WTC11 (cell line): Measurements from ENCODE around the gene CETP. TPM values are rescaled to one million over a fixed set of nuclear protein-coding genes. Genes with fewer than 3 reads are reported as not detected.

Source experiments
- ATAC-seq: fragments of 200-7000 bp; cut with Tn5 transposase; 2 replicates; pipeline ENCODE4 v1.10.0; 2021; ENCODE audit warnings: mild to moderate bottlenecking, moderate library complexity
- CTCF ChIA-PET: fragments of 300-600 bp; sonication (Branson Sonifier 250); formaldehyde crosslinking; loops from one replicate; lab custom pipeline; 2021; ENCODE audit warnings: antibody characterized with exemption; lab: Charles Lee
- POLR2A ChIA-PET: fragments of 350-600 bp; sonication (Branson Sonifier 250); formaldehyde crosslinking; loops from one replicate; lab custom pipeline; 2021; ENCODE audit warnings: antibody characterized with exemption; lab: Charles Lee
- DNase-seq: peaks from one replicate; pipeline ENCODE4 v3.0.0; 2021; ENCODE audit warnings: low spot score
- H3K27ac Mint-ChIP-seq: 2 replicates; pipeline ENCODE4 v1.8.0; 2021; ENCODE audit warnings: mixed read lengths
- H3K27me3 Mint-ChIP-seq: 2 replicates; pipeline ENCODE4 v1.8.0; 2021; ENCODE audit warnings: low read depth, mild to moderate bottlenecking, moderate library complexity, mixed read lengths
- H3K36me3 Mint-ChIP-seq: 2 replicates; pipeline ENCODE4 v1.8.0; 2021; ENCODE audit warnings: mixed read lengths
- H3K4me1 Mint-ChIP-seq: 2 replicates; pipeline ENCODE4 v1.8.0; 2022; ENCODE audit warnings: mixed read lengths
- H3K4me3 Mint-ChIP-seq: 2 replicates; pipeline ENCODE4 v1.8.0; 2021; ENCODE audit warnings: mild to moderate bottlenecking, moderate library complexity, mixed read lengths
- H3K9me3 Mint-ChIP-seq: 2 replicates; pipeline ENCODE4 v1.8.0; 2021; ENCODE audit warnings: mixed read lengths
- CBFB ChIP-seq: sonication (generic); formaldehyde crosslinking; IDR thresholded peaks from 2 replicates; pipeline ENCODE4 v1.8.1; 2022; ENCODE audit warnings: mild to moderate bottlenecking, low read depth, missing genetic modification reagents
- CREM ChIP-seq: sonication (generic); formaldehyde crosslinking; IDR thresholded peaks from 2 replicates; pipeline ENCODE4 v1.8.1; 2022; ENCODE audit warnings: mild to moderate bottlenecking, missing genetic modification reagents, moderate library complexity
- EMX1 ChIP-seq: fragments of 250-450 bp; sonication (Bioruptor Pico); IDR thresholded peaks from 2 replicates; pipeline ENCODE4 v1.8.0; 2021; ENCODE audit warnings: mild to moderate bottlenecking
- HMGA2 ChIP-seq: fragments of 250-450 bp; sonication (Bioruptor Pico); IDR thresholded peaks from 2 replicates; pipeline ENCODE4 v1.4.0; 2021; ENCODE audit warnings: mild to moderate bottlenecking, moderate library complexity
- HMGXB4 ChIP-seq: sonication (generic); formaldehyde crosslinking; IDR thresholded peaks from 2 replicates; pipeline ENCODE4 v1.8.1; 2023; ENCODE audit warnings: mild to moderate bottlenecking, moderate library complexity, missing genetic modification reagents
- MXD4 ChIP-seq: fragments of 250-450 bp; sonication (Bioruptor Pico); IDR thresholded peaks from 2 replicates; pipeline ENCODE4 v1.8.0; 2021; ENCODE audit warnings: mild to moderate bottlenecking, moderate library complexity, borderline replicate concordance
- NFYB ChIP-seq: sonication (generic); formaldehyde crosslinking; conservative IDR thresholded peaks from 2 replicates; pipeline ENCODE4 v1.8.0; 2022; ENCODE audit warnings: low read depth, missing genetic modification reagents
- RORB ChIP-seq: fragments of 250-450 bp; sonication (Bioruptor Pico); IDR thresholded peaks from 2 replicates; pipeline ENCODE4 v1.9.0; 2021; ENCODE audit warnings: mild to moderate bottlenecking
- TEAD1 ChIP-seq: sonication (generic); formaldehyde crosslinking; IDR thresholded peaks from 2 replicates; pipeline ENCODE4 v1.8.0; 2022; ENCODE audit warnings: mild to moderate bottlenecking, missing genetic modification reagents
- ZNF138 ChIP-seq: sonication (generic); formaldehyde crosslinking; conservative IDR thresholded peaks from 2 replicates; pipeline ENCODE4 v1.8.1; 2022; ENCODE audit warnings: mild to moderate bottlenecking, moderate library complexity, missing genetic modification reagents
- ZNF219 ChIP-seq: sonication (generic); formaldehyde crosslinking; IDR thresholded peaks from 2 replicates; pipeline ENCODE4 v1.8.0; 2023; ENCODE audit warnings: missing genetic modification reagents, mild to moderate bottlenecking, borderline replicate concordance
- ZNF263 ChIP-seq: sonication (generic); formaldehyde crosslinking; IDR thresholded peaks from 2 replicates; pipeline ENCODE4 v1.8.1; 2022; ENCODE audit warnings: low read depth, mild to moderate bottlenecking, moderate library complexity, missing genetic modification reagents
- total RNA-seq: library from RNA; stranded (reverse); gene quantifications from 3 replicates; pipeline ENCODE4 v1.2.3, GENCODE V29; 2021
- TF ChIP-seq, protein P1 (sequence below): fragments of 250-450 bp; sonication (Bioruptor Pico); IDR thresholded peaks from 2 replicates; pipeline ENCODE4 v1.9.0; 2021; ENCODE audit warnings: mild to moderate bottlenecking
- TF ChIP-seq, protein P2 (sequence below): sonication (generic); formaldehyde crosslinking; IDR thresholded peaks from 2 replicates; pipeline ENCODE4 v1.8.0; 2022; ENCODE audit warnings: mild to moderate bottlenecking, missing genetic modification reagents
- TF ChIP-seq, protein P3 (sequence below): sonication (generic); formaldehyde crosslinking; IDR thresholded peaks from 2 replicates; pipeline ENCODE4 v1.8.1; 2022; ENCODE audit warnings: mild to moderate bottlenecking, missing genetic modification reagents, moderate library complexity, borderline replicate concordance
- TF ChIP-seq, protein P4 (sequence below): sonication (generic); formaldehyde crosslinking; IDR thresholded peaks from 2 replicates; pipeline ENCODE4 v1.8.1; 2023; ENCODE audit warnings: mild to moderate bottlenecking, missing genetic modification reagents
- TF ChIP-seq, protein P5 (sequence below): sonication (generic); formaldehyde crosslinking; conservative IDR thresholded peaks from 2 replicates; pipeline ENCODE4 v1.8.1; 2022; ENCODE audit warnings: mild to moderate bottlenecking, missing genetic modification reagents
- TF ChIP-seq, protein P6 (sequence below): fragments of 250-450 bp; sonication (Bioruptor Pico); IDR thresholded peaks from 2 replicates; pipeline ENCODE4 v1.9.0; 2021; ENCODE audit warnings: moderate library complexity, mild to moderate bottlenecking, inconsistent platforms, borderline replicate concordance
- TF ChIP-seq, protein P7 (sequence below): sonication (generic); formaldehyde crosslinking; IDR thresholded peaks from 2 replicates; pipeline ENCODE4 v1.8.1; 2022; ENCODE audit warnings: low read depth, missing genetic modification reagents, borderline replicate concordance

CETP gene
- total RNA-seq, 1 experiment from 2014 or later = not detected

- no peaks in the 10 kb centered on the region for H3K9me3 Mint-ChIP-seq
- no peak for ATAC-seq
Measured at GRCh38 chr16:56948234-56948633, 13.5 kb upstream of the CETP start.

More at GRCh38 chr16:56948234-56948633, 13.5 kb upstream of the CETP start:
- ChIA-PET POLR2A (interaction anchor here (1.6 kb wide), 1 partner anchor 15 kb away, joined by 4 read pairs; no protein-coding TSS in a partner anchor), CTCF (interaction anchor here (1.2 to 1.8 kb wide), 2 partner anchors 81 to 98 kb away, joined by 3 to 4 read pairs; no protein-coding TSS in a partner anchor)
- no peak for TF ChIP-seq EMX1 (CRISPR knock-in tag)
- TF ChIP-seq, protein P1, sequence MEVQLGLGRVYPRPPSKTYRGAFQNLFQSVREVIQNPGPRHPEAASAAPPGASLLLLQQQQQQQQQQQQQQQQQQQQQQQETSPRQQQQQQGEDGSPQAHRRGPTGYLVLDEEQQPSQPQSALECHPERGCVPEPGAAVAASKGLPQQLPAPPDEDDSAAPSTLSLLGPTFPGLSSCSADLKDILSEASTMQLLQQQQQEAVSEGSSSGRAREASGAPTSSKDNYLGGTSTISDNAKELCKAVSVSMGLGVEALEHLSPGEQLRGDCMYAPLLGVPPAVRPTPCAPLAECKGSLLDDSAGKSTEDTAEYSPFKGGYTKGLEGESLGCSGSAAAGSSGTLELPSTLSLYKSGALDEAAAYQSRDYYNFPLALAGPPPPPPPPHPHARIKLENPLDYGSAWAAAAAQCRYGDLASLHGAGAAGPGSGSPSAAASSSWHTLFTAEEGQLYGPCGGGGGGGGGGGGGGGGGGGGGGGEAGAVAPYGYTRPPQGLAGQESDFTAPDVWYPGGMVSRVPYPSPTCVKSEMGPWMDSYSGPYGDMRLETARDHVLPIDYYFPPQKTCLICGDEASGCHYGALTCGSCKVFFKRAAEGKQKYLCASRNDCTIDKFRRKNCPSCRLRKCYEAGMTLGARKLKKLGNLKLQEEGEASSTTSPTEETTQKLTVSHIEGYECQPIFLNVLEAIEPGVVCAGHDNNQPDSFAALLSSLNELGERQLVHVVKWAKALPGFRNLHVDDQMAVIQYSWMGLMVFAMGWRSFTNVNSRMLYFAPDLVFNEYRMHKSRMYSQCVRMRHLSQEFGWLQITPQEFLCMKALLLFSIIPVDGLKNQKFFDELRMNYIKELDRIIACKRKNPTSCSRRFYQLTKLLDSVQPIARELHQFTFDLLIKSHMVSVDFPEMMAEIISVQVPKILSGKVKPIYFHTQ (CRISPR knock-in tag) = no peak
- no peak for TF ChIP-seq TEAD1
- TF ChIP-seq NFYB = no peak
- TF ChIP-seq CREM = no peak
- TF ChIP-seq, protein P2, sequence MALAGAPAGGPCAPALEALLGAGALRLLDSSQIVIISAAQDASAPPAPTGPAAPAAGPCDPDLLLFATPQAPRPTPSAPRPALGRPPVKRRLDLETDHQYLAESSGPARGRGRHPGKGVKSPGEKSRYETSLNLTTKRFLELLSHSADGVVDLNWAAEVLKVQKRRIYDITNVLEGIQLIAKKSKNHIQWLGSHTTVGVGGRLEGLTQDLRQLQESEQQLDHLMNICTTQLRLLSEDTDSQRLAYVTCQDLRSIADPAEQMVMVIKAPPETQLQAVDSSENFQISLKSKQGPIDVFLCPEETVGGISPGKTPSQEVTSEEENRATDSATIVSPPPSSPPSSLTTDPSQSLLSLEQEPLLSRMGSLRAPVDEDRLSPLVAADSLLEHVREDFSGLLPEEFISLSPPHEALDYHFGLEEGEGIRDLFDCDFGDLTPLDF = no peak
- TF ChIP-seq RORB (CRISPR knock-in tag) = no peak
- TF ChIP-seq ZNF138 (CRISPR knock-in tag) = no peak
- TF ChIP-seq, protein P3, sequence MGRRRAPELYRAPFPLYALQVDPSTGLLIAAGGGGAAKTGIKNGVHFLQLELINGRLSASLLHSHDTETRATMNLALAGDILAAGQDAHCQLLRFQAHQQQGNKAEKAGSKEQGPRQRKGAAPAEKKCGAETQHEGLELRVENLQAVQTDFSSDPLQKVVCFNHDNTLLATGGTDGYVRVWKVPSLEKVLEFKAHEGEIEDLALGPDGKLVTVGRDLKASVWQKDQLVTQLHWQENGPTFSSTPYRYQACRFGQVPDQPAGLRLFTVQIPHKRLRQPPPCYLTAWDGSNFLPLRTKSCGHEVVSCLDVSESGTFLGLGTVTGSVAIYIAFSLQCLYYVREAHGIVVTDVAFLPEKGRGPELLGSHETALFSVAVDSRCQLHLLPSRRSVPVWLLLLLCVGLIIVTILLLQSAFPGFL = no peak
- no peak for TF ChIP-seq HMGXB4
- TF ChIP-seq, protein P4, sequence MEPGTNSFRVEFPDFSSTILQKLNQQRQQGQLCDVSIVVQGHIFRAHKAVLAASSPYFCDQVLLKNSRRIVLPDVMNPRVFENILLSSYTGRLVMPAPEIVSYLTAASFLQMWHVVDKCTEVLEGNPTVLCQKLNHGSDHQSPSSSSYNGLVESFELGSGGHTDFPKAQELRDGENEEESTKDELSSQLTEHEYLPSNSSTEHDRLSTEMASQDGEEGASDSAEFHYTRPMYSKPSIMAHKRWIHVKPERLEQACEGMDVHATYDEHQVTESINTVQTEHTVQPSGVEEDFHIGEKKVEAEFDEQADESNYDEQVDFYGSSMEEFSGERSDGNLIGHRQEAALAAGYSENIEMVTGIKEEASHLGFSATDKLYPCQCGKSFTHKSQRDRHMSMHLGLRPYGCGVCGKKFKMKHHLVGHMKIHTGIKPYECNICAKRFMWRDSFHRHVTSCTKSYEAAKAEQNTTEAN (CRISPR knock-in tag) = no peak
- TF ChIP-seq, protein P5, sequence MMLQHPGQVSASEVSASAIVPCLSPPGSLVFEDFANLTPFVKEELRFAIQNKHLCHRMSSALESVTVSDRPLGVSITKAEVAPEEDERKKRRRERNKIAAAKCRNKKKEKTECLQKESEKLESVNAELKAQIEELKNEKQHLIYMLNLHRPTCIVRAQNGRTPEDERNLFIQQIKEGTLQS (CRISPR knock-in tag) = no peak
- no peak for TF ChIP-seq ZNF219 (CRISPR knock-in tag)
- TF ChIP-seq ZNF263 = no peak
- no peak for TF ChIP-seq HMGA2 (CRISPR knock-in tag)
- TF ChIP-seq MXD4 (CRISPR knock-in tag) = no peak
- TF ChIP-seq, protein P6, sequence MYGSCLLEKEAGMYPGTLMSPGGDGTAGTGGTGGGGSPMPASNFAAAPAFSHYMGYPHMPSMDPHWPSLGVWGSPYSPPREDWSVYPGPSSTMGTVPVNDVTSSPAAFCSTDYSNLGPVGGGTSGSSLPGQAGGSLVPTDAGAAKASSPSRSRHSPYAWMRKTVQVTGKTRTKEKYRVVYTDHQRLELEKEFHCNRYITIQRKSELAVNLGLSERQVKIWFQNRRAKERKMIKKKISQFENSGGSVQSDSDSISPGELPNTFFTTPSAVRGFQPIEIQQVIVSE = no peak
- no peak for TF ChIP-seq CBFB (CRISPR knock-in tag)
- TF ChIP-seq, protein P7, sequence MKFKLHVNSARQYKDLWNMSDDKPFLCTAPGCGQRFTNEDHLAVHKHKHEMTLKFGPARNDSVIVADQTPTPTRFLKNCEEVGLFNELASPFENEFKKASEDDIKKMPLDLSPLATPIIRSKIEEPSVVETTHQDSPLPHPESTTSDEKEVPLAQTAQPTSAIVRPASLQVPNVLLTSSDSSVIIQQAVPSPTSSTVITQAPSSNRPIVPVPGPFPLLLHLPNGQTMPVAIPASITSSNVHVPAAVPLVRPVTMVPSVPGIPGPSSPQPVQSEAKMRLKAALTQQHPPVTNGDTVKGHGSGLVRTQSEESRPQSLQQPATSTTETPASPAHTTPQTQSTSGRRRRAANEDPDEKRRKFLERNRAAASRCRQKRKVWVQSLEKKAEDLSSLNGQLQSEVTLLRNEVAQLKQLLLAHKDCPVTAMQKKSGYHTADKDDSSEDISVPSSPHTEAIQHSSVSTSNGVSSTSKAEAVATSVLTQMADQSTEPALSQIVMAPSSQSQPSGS = no peak
- peaks cover 14% of the 10 kb centered on the region for H3K4me1 Mint-ChIP-seq
- H3K27ac Mint-ChIP-seq = no peak overlapping the region
- DNase-seq = no peak
- peaks cover 10% of the 10 kb centered on the region; the same call in 1 of the 2 replicates for H3K36me3 Mint-ChIP-seq
- no peak overlapping the region for H3K4me3 Mint-ChIP-seq
- no peaks in the 10 kb centered on the region; the same call in 1 of the 2 replicates for H3K27me3 Mint-ChIP-seq
